T-helper 2 cell treated with Interferon-gamma antibody and Interleukin-4, amounts not matched to agents 100 ng/mL and 5 ng/mL, for 36 hours (primary cell): ENCODE measurements around the gene ZNHIT1. TPM values are rescaled to one million over a fixed set of nuclear protein-coding genes. Genes with fewer than 3 reads are reported as not detected.
"Not testable (repeated sequence)": the region's sequence is repeated elsewhere in the genome, so short reads cannot be mapped to it uniquely, and the experiment has no call there.

Source experiments
- intact Hi-C: fragments of 100-400 bp; cut with micrococcal nuclease; formaldehyde crosslinking; loops from one replicate; pipeline ENCODE4 v1.15.1; 2023
- total RNA-seq: library from RNA; stranded (reverse); gene quantifications from 2 replicates; pipeline ENCODE4 v1.2.3, GENCODE V29; 2022

Gene ZNHIT1
- total RNA-seq, 1 donor from 2014 or later, result 66.8 TPM

DNA sequence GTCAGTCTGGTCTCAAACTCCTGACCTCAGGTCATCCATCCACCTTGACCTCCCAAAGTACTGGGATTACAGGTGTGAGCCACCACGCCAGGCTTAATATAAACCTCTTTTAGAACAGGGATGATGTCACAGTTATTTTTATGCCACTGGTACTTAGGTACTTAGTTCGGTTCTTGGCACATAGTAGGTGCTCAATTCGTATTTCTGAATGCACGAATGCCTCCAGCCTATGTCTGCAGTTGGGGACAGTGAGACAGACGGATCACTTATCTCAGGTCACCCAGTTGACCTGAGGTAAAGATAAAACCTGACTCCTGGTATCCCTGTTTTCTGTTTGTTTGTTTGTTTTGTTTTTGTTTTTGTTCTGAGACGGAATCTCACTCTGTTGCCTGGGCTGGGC is 31.8 kb upstream of the ZNHIT1 start:
- intact Hi-C loops, result no loop called here

- intact Hi-C loops, result no loop called here
Observed at GRCh38 chr7:101186844-101187428, 31.0 kb upstream of the ZNHIT1 start.

DNA sequence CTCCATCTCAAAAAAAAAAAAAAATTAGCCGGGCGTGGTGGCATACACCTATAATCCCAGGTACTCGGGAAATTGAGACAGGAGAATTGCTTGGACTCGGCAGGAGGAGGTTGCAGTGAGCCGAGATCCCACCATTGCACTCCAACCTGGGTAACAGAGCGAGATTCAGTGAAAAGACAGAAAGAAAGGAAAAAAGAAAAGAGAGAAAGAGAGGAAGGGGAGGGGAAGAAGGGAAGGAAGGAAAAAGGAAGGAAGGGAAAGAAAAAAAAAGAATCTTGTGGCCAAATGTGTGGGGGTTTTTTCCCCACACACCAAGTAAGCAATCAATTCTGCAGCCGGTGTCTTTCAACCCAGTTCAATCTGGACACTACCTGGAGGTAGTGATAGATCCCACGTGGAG is 28.9 kb upstream of the ZNHIT1 start:
- intact Hi-C loops, result no loop called here

DNA sequence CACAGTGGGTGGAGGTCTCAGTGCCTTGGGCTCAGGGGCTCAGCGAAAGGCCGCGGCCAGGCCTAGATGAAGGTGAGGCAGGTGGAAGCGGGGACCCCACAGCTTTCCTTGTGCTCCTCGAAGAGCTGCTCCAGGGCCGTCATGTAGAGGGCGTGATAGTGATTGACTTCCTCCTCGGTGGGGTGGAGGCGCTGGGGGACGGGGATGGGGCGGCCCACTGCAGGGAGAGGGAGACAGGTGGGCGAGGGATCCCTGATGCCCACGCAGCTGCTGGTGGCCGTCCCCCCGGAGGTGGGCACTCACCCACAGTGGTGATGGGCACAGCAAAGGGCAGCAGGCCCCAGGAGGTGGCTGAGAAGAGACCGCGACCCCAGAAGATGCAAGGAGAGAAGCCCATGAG is 22.1 kb upstream of the ZNHIT1 start:
- intact Hi-C loops, result no loop called here

GRCh38 chr7:101197991-101198390 is 20.0 kb upstream of the ZNHIT1 start:
- intact Hi-C loops, result no loop called here

GRCh38 chr7:101198476-101198875 is 19.5 kb upstream of the ZNHIT1 start:
- intact Hi-C loops, result no loop called here

GRCh38 chr7:101199522-101199921 is 18.4 kb upstream of the ZNHIT1 start:
- intact Hi-C loops, result not testable (repeated sequence)

GRCh38 chr7:101200504-101200861 is 17.5 kb upstream of the ZNHIT1 start:
- intact Hi-C loops, result no loop called here

GRCh38 chr7:101200862-101201599 is 16.9 kb upstream of the ZNHIT1 start, which contains the start of gene MOGAT3:
MOGAT3 (minus strand) TSS chr7:101201036; CDS start chr7:101200854, 182 bp downstream.
- intact Hi-C loops, result no loop called here

GRCh38 chr7:101201695-101202602 is 16.0 kb upstream of the ZNHIT1 start:
- intact Hi-C loops, result no loop called here

DNA sequence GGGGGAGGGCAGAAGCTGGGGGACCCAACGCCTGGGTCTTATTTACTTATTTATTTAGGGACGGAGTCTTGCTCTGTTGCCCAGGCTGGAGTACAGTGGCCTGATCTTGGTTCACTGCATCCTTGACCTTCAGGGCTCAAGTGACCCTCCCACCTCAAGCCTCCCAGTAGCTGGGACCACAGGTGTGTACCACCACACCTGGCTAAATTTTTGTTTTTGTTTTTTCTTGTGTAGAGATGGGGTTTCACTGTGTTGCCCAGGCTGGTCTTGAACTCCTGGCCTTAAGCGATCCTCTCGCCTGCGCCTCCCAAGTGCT is 15.4 kb upstream of the ZNHIT1 start:
- intact Hi-C loops, result no loop called here

DNA sequence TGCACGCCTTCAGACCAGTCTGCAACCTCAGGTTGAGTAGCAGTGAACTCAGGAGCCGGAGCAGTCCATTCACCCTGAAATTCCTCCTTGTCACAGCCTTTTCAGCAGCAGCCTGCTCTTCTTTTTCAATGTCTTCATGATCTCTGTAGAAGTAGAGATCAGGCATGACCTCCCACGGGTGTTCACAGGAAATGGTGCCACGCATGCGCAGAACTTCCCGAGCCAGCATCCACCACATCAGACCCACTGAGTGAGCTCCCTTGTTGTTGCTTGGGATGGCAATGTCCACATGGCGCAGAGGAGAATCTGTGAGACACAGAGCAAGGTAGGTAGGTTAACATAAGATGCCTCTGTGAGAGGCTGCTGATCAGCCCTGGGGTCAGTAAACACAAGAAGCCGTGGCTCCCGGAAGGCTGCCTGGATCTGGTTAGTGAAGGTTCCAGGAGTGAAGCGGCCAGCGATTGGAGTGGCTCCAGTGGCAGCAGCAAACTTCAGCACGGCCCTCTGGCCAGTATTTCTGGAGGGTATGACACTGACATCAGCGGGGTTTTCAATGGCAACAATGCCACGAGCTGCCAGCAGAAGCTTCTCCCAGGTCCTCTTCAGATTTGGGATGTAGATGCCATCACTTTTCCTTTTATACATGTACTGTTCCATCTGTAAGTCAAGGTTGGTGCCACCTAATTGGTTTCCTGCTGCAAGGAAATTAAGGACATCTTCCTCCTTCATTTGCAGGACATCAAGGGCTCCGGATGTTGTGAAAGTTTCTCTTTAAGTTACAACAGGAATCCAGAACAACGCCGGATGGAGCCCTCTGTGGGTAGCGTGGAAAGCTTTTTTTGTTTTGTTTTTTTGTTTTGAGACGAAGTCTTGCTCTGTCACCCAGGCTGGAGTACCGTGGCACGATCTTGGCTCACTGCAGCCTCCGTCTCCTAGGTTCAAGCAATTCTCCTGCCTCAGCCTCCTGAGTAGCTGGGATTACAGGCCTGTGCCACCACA is 13.9 kb upstream of the ZNHIT1 start:
- intact Hi-C loops, result not testable (repeated sequence)

GRCh38 chr7:101205901-101206664 is 11.9 kb upstream of the ZNHIT1 start:
- intact Hi-C loops, result no loop called here

DNA sequence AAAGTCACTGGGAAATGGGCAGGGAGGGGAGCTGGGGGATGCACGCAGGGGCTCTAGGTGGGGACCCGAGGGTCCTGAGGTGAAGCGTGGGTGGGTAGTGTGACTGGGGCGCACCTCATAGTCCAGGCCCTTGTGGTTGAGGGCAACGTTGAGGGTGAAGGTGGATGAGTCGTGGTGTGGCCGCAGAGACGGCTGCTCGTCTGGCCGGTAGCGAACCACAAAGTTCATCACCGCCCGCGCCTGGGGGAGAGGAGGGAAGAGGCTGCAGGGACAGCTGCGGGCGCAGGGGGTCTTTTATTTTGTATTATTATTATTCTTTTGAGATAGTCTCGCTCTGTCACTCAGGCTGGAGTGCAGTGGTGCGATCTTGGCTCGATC is 11.3 kb upstream of the ZNHIT1 start:
- intact Hi-C loops, result no loop called here

GRCh38 chr7:101207459-101207858 is 10.5 kb upstream of the ZNHIT1 start:
- intact Hi-C loops, result no loop called here

GRCh38 chr7:101208794-101209193 is 9.2 kb upstream of the ZNHIT1 start:
- intact Hi-C loops, result no loop called here

GRCh38 chr7:101210143-101210542 is 7.8 kb upstream of the ZNHIT1 start:
- intact Hi-C loops, result no loop called here

- intact Hi-C loops, result no loop called here
Observed at GRCh38 chr7:101211501-101211900, 6.5 kb upstream of the ZNHIT1 start.

DNA sequence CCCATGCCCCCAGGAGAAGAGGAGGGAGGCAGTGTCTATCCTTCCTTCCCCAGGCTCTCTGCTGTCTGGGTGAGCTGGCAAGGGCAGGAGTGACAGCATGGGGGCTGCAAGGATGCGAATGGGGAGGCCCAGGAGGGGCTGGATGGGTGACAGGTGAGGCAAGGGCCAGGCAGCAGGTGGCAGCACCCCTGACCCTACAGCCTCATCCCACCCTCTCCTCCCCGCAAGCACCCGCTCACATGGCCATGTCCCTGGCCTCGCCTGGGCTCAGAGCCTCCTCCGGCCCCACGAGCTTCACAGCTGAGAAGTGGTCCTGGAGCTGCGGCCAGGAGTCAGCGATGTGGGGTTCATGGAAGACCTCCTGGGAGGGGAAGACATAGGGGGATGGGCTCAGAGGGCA is 6.0 kb upstream of the ZNHIT1 start:
- intact Hi-C loops, result no loop called here
